Ecto neural progenitor cell (in vitro differentiated cells): ENCODE measurements around the gene KDSR.
"Not testable (repeated sequence)": the region's sequence is repeated elsewhere in the genome, so short reads cannot be mapped to it uniquely, and the experiment has no call there.

Experiments
- DNase-seq: peaks from one replicate; pipeline ENCODE4 v3.0.0-alpha.2; 2018; ENCODE audit warnings: low spot score

KDSR gene

GRCh38 chr18:63366213-63367052 is 573 bp downstream of the KDSR start:
- no peak for DNase-seq

GRCh38 chr18:63365876-63366212 is 1.2 kb downstream of the KDSR start:
- DNase-seq, result peak; percentile 46

GRCh38 chr18:63363951-63364350 is 3.1 kb downstream of the KDSR start:
- no peak for DNase-seq

- DNase-seq, result not testable (repeated sequence)
These were observed 3.6 kb downstream of the KDSR start for GRCh38 chr18:63363420-63363819.

GRCh38 chr18:63356272-63356896 is 10.6 kb downstream of the KDSR start:
- DNase-seq, result no peak

GRCh38 chr18:63350230-63350629 is 16.8 kb downstream of the KDSR start:
- DNase-seq, result no peak

- no peak for DNase-seq
These were observed 18.4 kb downstream of the KDSR start for GRCh38 chr18:63348508-63349136.

GRCh38 chr18:63346480-63347183 is 20.4 kb downstream of the KDSR start:
- DNase-seq, result no peak

GRCh38 chr18:63346031-63346430 is 21.0 kb downstream of the KDSR start:
- DNase-seq, result no peak

- no peak for DNase-seq
These were observed 22.1 kb downstream of the KDSR start for GRCh38 chr18:63344918-63345317.

GRCh38 chr18:63344263-63344662 is 22.7 kb downstream of the KDSR start:
- no peak for DNase-seq

- peak; percentile 51 for DNase-seq
These were observed 24.8 kb downstream of the KDSR start for GRCh38 chr18:63342206-63342605.

GRCh38 chr18:63339920-63340484 is 27.0 kb downstream of the KDSR start:
- DNase-seq, result peak; percentile 61

GRCh38 chr18:63336366-63337099 is 30.5 kb downstream of the KDSR start:
- DNase-seq, result no peak

- no peak for DNase-seq
These were observed 35.9 kb downstream of the KDSR start for GRCh38 chr18:63331105-63331504.

GRCh38 chr18:63329431-63330145 is 37.4 kb downstream of the KDSR start:
- DNase-seq, result no peak

- no peak for DNase-seq
These were observed 41.0 kb downstream of the KDSR start for GRCh38 chr18:63326011-63326410.

GRCh38 chr18:63325086-63325686 is 41.8 kb downstream of the KDSR start:
- no peak for DNase-seq

- DNase-seq, result peak; percentile 57
These were observed 43.9 kb downstream of the KDSR start for GRCh38 chr18:63322908-63323634.

- no peak for DNase-seq
These were observed 44.8 kb downstream of the KDSR start for GRCh38 chr18:63322206-63322605.
